ENCODE results near the gene SDK1.
A peak's percentile ranks its signal among the peaks of the same experiment; 100 is the strongest.

SDK1 gene

GRCh38 chr7:3942276-3942675, 641.2 kb downstream of the SDK1 start:
- Histone ChIP-seq H3K36me3 (ENCODE audit: low read depth) (no peaks in the 10 kb centered on the region), H3K9me3 (ENCODE audit: severe bottlenecking) (no peaks in the 10 kb centered on the region), H3K27me3 (ENCODE audit: insufficient read depth, poor library complexity, severe bottlenecking) (no peaks in the 10 kb centered on the region), H3K27ac (ENCODE audit: poor library complexity, severe bottlenecking) (no peak overlapping the region), H3K4me1 (ENCODE audit: insufficient read depth, poor library complexity, severe bottlenecking) (no peaks in the 10 kb centered on the region), H3K4me3 (ENCODE audit: severe bottlenecking) (no peak overlapping the region)
- no peak for DNase-seq (ENCODE audit: low spot score)
- ATAC-seq (ENCODE audit: low read depth) = no peak
- no peak for TF ChIP-seq CTCF (IDR thresholded peaks at IDR 0.05; ENCODE audit: poor library complexity, severe bottlenecking)

GRCh38 chr7:3942816-3943745, 642.0 kb downstream of the SDK1 start:
- Histone ChIP-seq H3K4me3 (ENCODE audit: severe bottlenecking) (no peak overlapping the region), H3K4me1 (ENCODE audit: insufficient read depth, poor library complexity, severe bottlenecking) (no peaks in the 10 kb centered on the region), H3K9me3 (ENCODE audit: severe bottlenecking) (no peaks in the 10 kb centered on the region), H3K36me3 (ENCODE audit: low read depth) (no peaks in the 10 kb centered on the region), H3K27me3 (ENCODE audit: insufficient read depth, poor library complexity, severe bottlenecking) (no peaks in the 10 kb centered on the region), H3K27ac (ENCODE audit: poor library complexity, severe bottlenecking) (no peak overlapping the region)
- TF ChIP-seq CTCF (IDR thresholded peaks at IDR 0.05; ENCODE audit: poor library complexity, severe bottlenecking) = no peak
- no peak for ATAC-seq (ENCODE audit: low read depth)
- DNase-seq (ENCODE audit: low spot score) = no peak

- no peak for TF ChIP-seq CTCF (IDR thresholded peaks at IDR 0.05; ENCODE audit: poor library complexity, severe bottlenecking)
Observed at GRCh38 chr7:3943779-3944520, 642.9 kb downstream of the SDK1 start.

GRCh38 chr7:3949242-3949640, 648.2 kb downstream of the SDK1 start:
- H3K27ac ChIP-seq (ENCODE audit: poor library complexity, severe bottlenecking) = no peak overlapping the region
- ATAC-seq (ENCODE audit: low read depth) (0 out of 3 replicates have a peak, but pooled peaks have one; percentile 14), DNase-seq (ENCODE audit: low spot score) (no peak)
- H3K9me3 ChIP-seq (ENCODE audit: severe bottlenecking) = no peaks in the 10 kb centered on the region
- no peaks in the 10 kb centered on the region for H3K4me1 ChIP-seq (ENCODE audit: insufficient read depth, poor library complexity, severe bottlenecking)
- no peaks in the 10 kb centered on the region for H3K36me3 ChIP-seq (ENCODE audit: low read depth)
- no peak for TF ChIP-seq CTCF (IDR thresholded peaks at IDR 0.05; ENCODE audit: poor library complexity, severe bottlenecking)
- no peaks in the 10 kb centered on the region for H3K27me3 ChIP-seq (ENCODE audit: insufficient read depth, poor library complexity, severe bottlenecking)
- no peak overlapping the region for H3K4me3 ChIP-seq (ENCODE audit: severe bottlenecking)

More at GRCh38 chr7:3943779-3944520, 642.9 kb downstream of the SDK1 start:
- H3K27me3 ChIP-seq (ENCODE audit: insufficient read depth, poor library complexity, severe bottlenecking) = no peaks in the 10 kb centered on the region
- no peaks in the 10 kb centered on the region for H3K9me3 ChIP-seq (ENCODE audit: severe bottlenecking)
- no peak for DNase-seq (ENCODE audit: low spot score)
- no peak overlapping the region for H3K4me3 ChIP-seq (ENCODE audit: severe bottlenecking)
- H3K4me1 ChIP-seq (ENCODE audit: insufficient read depth, poor library complexity, severe bottlenecking) = no peaks in the 10 kb centered on the region
- H3K36me3 ChIP-seq (ENCODE audit: low read depth) = no peaks in the 10 kb centered on the region
- no peak overlapping the region for H3K27ac ChIP-seq (ENCODE audit: poor library complexity, severe bottlenecking)
- ATAC-seq (ENCODE audit: low read depth) = no peak

All from RWPE2 (cell line).